ENCODE measurements around the gene SURF1. TPM values are rescaled to one million over a fixed set of nuclear protein-coding genes. Genes with fewer than 3 reads are reported as not detected.

SURF1 gene, protein sequence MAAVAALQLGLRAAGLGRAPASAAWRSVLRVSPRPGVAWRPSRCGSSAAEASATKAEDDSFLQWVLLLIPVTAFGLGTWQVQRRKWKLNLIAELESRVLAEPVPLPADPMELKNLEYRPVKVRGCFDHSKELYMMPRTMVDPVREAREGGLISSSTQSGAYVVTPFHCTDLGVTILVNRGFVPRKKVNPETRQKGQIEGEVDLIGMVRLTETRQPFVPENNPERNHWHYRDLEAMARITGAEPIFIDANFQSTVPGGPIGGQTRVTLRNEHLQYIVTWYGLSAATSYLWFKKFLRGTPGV
- total RNA-seq = 36.3 and 42.9 TPM in 2 replicates
- long read RNA-seq, partial matches to known transcripts = 0 of 2 reads
- long read RNA-seq, other reads (novel, unspliced or antisense) = 2 of 2 reads

DNA sequence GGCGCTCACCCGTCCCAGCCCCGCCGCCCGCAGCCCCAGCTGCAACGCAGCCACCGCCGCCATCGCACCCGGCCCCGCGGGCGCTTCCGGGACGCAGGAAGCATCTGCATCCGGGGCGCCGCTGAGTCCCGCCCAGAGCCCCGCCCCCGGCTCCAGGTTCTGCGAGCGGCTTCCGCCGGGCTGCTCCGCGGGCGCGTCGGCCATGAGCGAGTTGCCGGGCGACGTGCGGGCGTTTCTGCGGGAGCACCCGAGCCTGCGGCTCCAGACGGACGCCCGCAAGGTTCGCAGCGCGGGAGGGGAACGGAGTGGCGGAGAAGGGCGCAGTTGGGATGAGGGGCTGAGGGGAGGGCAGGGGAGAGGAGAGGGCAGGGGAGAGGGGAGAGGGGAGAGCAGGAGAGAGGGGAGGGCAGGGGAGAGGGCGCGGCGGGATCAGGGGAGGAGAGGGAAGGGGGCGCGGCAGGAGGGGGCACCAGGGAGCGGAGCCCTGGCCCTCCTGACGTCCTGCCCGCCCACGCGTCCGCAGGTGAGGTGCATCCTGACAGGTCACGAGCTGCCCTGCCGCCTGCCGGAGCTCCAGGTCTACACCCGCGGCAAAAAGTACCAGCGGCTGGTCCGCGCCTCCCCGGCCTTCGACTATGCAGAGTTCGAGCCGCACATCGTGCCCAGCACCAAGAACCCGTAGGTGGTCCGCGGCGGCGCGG is at the start of gene SURF1, which contains the start of gene SURF2:
TSS of gene SURF1 (minus strand) at position 97 of the 701 bp plus-strand sequence. CDS start at position 63, 34 bp downstream.
TSS of gene SURF2 (plus strand) at position 160 of the 701 bp plus-strand sequence. CDS start at position 203, 43 bp downstream.
- H3K36me3 Mint-ChIP-seq (ENCODE audit: insufficient read depth) = peaks cover 12% of the 10 kb centered on the region
- no peaks in the 10 kb centered on the region for H3K27me3 Mint-ChIP-seq
- peak within 1 kb of the TSS; percentile 89 for H3K4me3 Mint-ChIP-seq (ENCODE audit: low read depth)
- peak; percentile 79 for DNase-seq (ENCODE audit: low spot score, unreplicated experiment)
- no peaks in the 10 kb centered on the region for H3K9me3 Mint-ChIP-seq (ENCODE audit: low read depth)
- H3K4me1 Mint-ChIP-seq (ENCODE audit: low read depth) = peaks cover 8% of the 10 kb centered on the region
- TF ChIP-seq, protein P1, sequence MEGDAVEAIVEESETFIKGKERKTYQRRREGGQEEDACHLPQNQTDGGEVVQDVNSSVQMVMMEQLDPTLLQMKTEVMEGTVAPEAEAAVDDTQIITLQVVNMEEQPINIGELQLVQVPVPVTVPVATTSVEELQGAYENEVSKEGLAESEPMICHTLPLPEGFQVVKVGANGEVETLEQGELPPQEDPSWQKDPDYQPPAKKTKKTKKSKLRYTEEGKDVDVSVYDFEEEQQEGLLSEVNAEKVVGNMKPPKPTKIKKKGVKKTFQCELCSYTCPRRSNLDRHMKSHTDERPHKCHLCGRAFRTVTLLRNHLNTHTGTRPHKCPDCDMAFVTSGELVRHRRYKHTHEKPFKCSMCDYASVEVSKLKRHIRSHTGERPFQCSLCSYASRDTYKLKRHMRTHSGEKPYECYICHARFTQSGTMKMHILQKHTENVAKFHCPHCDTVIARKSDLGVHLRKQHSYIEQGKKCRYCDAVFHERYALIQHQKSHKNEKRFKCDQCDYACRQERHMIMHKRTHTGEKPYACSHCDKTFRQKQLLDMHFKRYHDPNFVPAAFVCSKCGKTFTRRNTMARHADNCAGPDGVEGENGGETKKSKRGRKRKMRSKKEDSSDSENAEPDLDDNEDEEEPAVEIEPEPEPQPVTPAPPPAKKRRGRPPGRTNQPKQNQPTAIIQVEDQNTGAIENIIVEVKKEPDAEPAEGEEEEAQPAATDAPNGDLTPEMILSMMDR (IDR thresholded peaks at IDR 0.05; ENCODE audit: unreplicated experiment) = peak; percentile 29
- peak within 1 kb of the TSS; percentile 95 for H3K27ac Mint-ChIP-seq

DNA sequence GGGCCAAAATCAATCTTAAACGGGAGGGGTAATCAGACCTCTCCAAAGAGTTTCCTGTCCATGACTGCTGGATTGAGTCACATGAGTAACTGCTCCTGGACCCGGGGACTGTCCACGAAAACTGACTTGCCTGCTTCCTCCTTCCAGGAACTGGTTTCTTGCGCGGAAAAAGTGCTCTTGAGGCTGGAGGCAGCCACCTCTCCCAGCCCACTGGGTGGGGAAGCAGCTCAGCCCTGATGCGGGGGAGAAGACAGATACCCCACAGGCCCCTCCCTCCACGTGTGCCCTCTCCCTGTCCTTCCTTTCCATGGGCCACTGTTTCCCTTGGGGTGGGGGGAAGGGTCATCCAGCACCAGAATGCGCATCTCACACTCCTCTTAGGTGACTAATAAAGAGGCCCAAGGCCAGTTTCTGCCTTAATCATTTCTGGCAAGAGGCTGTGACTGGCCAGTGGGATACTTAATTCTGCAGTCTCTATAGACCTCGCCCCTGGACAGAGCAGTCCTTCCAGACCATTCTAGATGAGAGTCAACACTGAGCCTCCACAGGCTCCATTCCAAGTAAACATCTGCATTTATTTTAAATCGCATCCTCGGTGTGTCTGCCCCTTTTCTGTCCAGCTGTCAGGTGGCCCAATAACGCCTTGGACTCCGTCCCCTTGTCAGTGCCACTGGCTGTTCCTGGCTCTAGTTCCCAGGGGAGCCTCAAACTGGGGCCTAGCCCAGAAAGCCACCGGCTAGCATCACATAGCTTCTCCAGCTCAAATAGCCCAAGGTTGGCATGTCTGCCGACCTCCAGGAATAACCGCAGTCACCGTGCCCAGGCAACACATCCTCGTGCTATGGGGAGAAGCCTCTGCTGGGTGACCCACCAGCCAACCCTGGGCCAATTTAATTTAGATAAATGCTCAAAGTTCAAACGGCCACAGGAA is 49.5 kb upstream of the SURF1 start:
- no peaks in the 10 kb centered on the region for H3K4me1 Mint-ChIP-seq (ENCODE audit: low read depth)
- no peak overlapping the region for H3K4me3 Mint-ChIP-seq (ENCODE audit: low read depth)
- H3K27ac Mint-ChIP-seq = no peak overlapping the region
- TF ChIP-seq, protein P1 (IDR thresholded peaks at IDR 0.05; ENCODE audit: unreplicated experiment) = no peak
- no peak for DNase-seq (ENCODE audit: low spot score, unreplicated experiment)
- H3K9me3 Mint-ChIP-seq (ENCODE audit: low read depth) = no peaks in the 10 kb centered on the region
- no peaks in the 10 kb centered on the region for H3K27me3 Mint-ChIP-seq
- H3K36me3 Mint-ChIP-seq (ENCODE audit: insufficient read depth) = peaks cover 18% of the 10 kb centered on the region

DNA sequence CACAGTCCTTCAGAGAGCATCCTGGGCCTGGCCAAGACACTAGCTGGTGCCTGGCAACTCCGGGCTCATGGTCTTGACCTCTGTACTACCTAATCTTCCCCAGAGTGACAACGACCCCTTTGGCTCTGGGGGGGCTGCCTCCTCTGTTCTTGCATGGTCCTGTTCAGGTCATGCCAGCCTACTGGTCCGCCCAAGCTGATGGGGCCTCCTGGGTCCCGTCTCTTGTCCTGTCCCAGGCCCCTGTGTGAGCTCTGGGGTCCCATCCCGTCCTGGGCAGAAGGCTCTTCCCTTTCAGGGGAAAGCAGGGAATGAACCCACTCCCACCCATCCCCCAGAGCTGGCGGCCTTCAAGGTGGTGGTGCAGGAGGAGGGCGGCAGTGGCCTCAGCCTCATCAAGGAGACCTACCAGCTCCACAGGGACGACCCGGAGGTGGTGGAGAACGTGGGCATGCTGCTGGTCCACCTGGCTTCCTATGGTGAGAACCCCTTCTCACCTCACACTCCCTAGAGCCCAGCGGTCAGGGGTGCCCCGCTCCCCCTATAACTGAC is 48.2 kb upstream of the SURF1 start:
- H3K27ac Mint-ChIP-seq = no peak overlapping the region
- no peaks in the 10 kb centered on the region for H3K27me3 Mint-ChIP-seq
- no peaks in the 10 kb centered on the region for H3K9me3 Mint-ChIP-seq (ENCODE audit: low read depth)
- TF ChIP-seq, protein P1 (IDR thresholded peaks at IDR 0.05; ENCODE audit: unreplicated experiment) = no peak
- no peak for DNase-seq (ENCODE audit: low spot score, unreplicated experiment)
- H3K4me3 Mint-ChIP-seq (ENCODE audit: low read depth) = no peak overlapping the region
- H3K4me1 Mint-ChIP-seq (ENCODE audit: low read depth) = no peaks in the 10 kb centered on the region
- H3K36me3 Mint-ChIP-seq (ENCODE audit: insufficient read depth) = peaks cover 10% of the 10 kb centered on the region

DNA sequence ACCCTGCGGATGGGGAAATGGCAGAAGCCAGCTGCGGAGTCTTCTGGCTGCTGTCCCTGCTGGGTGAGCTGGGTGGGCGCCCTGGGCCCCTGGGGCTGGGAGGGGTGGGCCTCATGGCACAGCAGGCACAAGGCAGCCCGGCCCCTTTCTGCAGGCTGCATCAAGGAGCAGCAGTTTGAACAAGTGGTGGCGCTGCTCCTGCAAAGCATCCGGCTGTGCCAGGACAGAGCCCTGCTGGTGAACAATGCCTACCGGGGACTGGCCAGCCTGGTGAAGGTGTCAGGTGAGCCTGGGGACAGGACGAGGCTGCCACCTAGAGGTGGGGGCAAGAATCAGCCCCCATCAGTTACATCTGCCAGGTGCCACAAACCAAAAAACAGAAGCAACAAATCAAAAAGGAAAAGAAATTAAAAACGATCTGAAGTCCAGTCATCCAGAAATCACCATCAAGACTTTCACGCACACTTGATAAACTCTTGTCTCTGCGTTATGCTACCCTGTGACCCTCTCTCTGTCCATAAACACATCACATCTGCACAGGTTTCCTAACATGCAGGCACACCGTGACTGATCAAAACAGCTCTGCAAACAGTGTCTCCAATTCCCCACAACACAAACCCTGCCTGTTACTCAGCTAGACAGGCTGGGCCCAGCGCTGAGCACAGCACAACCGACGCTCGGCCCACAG is 47.6 kb upstream of the SURF1 start:
- TF ChIP-seq, protein P1 (IDR thresholded peaks at IDR 0.05; ENCODE audit: unreplicated experiment) = peak; percentile 50
- Mint-ChIP-seq H3K4me3 (ENCODE audit: low read depth) (no peak overlapping the region), H3K9me3 (ENCODE audit: low read depth) (no peaks in the 10 kb centered on the region), H3K27ac (no peak overlapping the region), H3K27me3 (no peaks in the 10 kb centered on the region), H3K4me1 (ENCODE audit: low read depth) (no peaks in the 10 kb centered on the region), H3K36me3 (ENCODE audit: insufficient read depth) (peaks cover 9% of the 10 kb centered on the region)
- no peak for DNase-seq (ENCODE audit: low spot score, unreplicated experiment)
